Measurements from ENCODE around the gene IL36B. TPM values are rescaled to one million over a fixed set of nuclear protein-coding genes. Genes with fewer than 3 reads are reported as not detected.

Gene IL36B
- total RNA-seq, 1 donor from 2014 or later = not detected

DNA sequence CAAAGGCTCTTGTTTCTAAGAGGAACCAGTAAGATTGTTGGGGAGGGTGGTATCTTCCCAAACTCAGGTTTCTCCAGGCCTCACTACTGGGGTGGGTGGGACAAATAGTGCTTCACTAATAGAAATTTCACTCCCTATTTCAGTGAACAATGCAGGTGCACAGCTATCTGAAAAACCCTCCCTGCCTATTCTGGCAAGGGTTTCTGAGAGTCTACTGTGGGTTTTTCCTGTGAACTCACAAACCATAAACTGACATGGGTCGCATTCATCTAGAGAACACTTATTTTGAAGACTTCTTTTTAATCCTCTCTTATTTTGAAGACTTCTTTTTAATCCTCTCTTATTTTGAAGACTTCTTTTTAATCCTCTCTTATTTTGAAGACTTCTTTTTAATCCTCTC is 43.0 kb downstream of the IL36B start:
- DNase-seq (ENCODE audit: low spot score in 2 of 2) = no peak
- no peak overlapping the region for H3K4me3 ChIP-seq
- H3K4me1 ChIP-seq = no peaks in the 10 kb centered on the region
- TF ChIP-seq, protein P1, sequence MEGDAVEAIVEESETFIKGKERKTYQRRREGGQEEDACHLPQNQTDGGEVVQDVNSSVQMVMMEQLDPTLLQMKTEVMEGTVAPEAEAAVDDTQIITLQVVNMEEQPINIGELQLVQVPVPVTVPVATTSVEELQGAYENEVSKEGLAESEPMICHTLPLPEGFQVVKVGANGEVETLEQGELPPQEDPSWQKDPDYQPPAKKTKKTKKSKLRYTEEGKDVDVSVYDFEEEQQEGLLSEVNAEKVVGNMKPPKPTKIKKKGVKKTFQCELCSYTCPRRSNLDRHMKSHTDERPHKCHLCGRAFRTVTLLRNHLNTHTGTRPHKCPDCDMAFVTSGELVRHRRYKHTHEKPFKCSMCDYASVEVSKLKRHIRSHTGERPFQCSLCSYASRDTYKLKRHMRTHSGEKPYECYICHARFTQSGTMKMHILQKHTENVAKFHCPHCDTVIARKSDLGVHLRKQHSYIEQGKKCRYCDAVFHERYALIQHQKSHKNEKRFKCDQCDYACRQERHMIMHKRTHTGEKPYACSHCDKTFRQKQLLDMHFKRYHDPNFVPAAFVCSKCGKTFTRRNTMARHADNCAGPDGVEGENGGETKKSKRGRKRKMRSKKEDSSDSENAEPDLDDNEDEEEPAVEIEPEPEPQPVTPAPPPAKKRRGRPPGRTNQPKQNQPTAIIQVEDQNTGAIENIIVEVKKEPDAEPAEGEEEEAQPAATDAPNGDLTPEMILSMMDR (IDR thresholded peaks at IDR 0.05) = no peak
- no peak overlapping the region for H3K27ac ChIP-seq
- H3K36me3 ChIP-seq = no peaks in the 10 kb centered on the region
- H3K27me3 ChIP-seq = no peaks in the 10 kb centered on the region
- H3K9me3 ChIP-seq = no peaks in the 10 kb centered on the region
- intact Hi-C loops (cut with DNase I) = no loop called here

DNA sequence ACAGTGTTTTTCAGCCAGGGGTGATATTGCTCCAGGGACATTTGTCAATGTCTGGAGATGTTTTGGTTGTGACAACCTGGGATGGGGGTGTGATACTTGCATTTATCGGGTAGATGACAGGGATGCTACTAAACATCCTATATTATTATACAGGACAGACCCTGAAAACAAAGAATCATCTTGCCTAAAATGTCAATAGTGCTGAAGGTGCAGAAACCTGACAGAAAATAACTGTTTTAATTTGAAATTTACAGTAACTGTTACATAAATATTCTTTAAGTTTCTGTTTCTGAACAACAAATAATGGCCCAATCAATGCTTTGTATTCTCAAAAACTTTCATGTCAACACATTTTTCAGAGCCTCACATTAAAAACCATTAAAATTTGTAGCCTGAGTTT is 45.4 kb downstream of the IL36B start:
- intact Hi-C loops (cut with DNase I) = no loop called here
- no peaks in the 10 kb centered on the region for H3K27me3 ChIP-seq
- TF ChIP-seq, protein P1 (IDR thresholded peaks at IDR 0.05) = no peak
- H3K27ac ChIP-seq = no peak overlapping the region
- DNase-seq (ENCODE audit: low spot score in 2 of 2) = no peak
- H3K4me1 ChIP-seq = no peaks in the 10 kb centered on the region
- H3K4me3 ChIP-seq = no peak overlapping the region
- no peaks in the 10 kb centered on the region for H3K36me3 ChIP-seq
- no peaks in the 10 kb centered on the region for H3K9me3 ChIP-seq

DNA sequence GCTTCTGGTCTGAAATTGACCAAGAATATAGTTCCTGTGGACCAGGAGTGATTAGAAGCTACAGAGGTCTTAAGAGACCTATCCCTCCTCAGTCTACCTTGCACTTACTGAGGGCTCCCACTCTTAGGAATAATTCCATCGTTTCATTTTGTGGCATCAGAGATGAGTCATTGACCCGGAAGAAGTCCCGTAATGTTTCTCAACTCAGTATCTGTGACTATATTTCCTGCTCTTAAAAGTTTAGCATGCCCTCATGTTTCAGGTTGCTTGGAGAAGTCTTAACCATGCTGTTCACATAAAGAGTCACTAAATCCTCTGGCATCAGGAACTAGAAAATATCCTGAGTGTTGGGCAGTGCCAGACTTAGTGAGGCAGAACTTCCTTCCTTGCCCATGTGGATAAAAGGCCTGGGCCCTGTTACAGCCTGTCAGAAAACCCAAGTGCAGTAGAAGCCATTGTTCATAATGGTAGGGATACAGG is 47.6 kb downstream of the IL36B start, which contains the start of gene IL36A:
TSS of gene IL36A (plus strand) at position 430 of the 480 bp plus-strand sequence. CDS start 413 bp downstream, outside the sequence.
- intact Hi-C loops (cut with DNase I) = no loop called here

DNA sequence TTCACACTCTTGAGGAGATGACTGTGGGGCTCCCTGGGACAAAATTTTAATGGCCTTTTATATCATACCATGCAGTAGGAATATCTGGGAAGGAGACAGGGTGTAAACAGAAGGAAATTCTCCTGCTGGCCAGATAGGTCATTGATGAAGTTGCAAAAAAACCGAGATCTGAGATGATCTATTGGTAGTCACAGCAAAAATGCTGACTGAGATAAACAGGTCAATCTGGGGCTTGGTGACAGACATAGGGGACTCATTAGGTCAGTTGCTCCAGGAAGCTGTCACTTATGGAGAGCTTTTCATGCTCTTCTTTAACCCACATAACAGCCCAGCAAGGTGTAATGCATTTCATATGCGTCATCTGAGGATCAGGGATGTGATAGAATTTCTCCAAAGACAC is 50.0 kb downstream of the IL36B start:
- no peaks in the 10 kb centered on the region for H3K36me3 ChIP-seq
- TF ChIP-seq, protein P1 (IDR thresholded peaks at IDR 0.05) = no peak
- H3K27ac ChIP-seq = no peak overlapping the region
- no peaks in the 10 kb centered on the region for H3K4me1 ChIP-seq
- no peak for DNase-seq (ENCODE audit: low spot score in 2 of 2)
- H3K9me3 ChIP-seq = no peaks in the 10 kb centered on the region
- H3K4me3 ChIP-seq = no peak overlapping the region
- intact Hi-C loops (cut with DNase I) = no loop called here
- no peaks in the 10 kb centered on the region for H3K27me3 ChIP-seq

More for the DNA sequence above, 47.6 kb downstream of the IL36B start, which contains the start of gene IL36A:
- DNase-seq (ENCODE audit: low spot score in 2 of 2) = no peak
- Histone ChIP-seq H3K9me3 (no peaks in the 10 kb centered on the region), H3K4me1 (no peaks in the 10 kb centered on the region), H3K36me3 (no peaks in the 10 kb centered on the region), H3K4me3 (no peak within 1 kb of the TSS), H3K27ac (no peak within 1 kb of the TSS), H3K27me3 (no peaks in the 10 kb centered on the region)
- TF ChIP-seq, protein P1 (IDR thresholded peaks at IDR 0.05) = no peak

DNA sequence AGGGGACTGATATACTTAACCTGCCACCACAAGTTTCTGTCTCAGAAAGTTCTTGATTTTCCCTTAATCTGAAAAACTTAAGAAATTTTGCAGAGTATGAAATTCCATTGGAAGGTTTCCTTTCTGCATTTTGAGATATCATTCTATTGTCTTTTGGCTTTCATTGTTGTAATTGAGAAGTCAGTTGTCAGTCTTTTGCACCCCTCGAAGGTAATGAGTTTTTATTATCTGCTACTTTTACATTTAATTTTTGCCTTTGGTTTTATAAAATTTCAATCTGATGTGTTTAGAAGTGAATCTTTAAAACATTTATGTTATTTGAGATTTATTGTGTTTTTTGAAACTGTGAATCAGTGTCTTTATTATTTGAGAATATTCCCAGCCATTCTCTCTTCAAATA is 52.2 kb downstream of the IL36B start:
- H3K36me3 ChIP-seq = no peaks in the 10 kb centered on the region
- no peaks in the 10 kb centered on the region for H3K9me3 ChIP-seq
- no peak for DNase-seq (ENCODE audit: low spot score in 2 of 2)
- H3K4me3 ChIP-seq = no peak overlapping the region
- no peaks in the 10 kb centered on the region for H3K4me1 ChIP-seq
- H3K27me3 ChIP-seq = no peaks in the 10 kb centered on the region
- TF ChIP-seq, protein P1 (IDR thresholded peaks at IDR 0.05) = no peak
- no peak overlapping the region for H3K27ac ChIP-seq
- intact Hi-C loops (cut with DNase I) = no loop called here

DNA sequence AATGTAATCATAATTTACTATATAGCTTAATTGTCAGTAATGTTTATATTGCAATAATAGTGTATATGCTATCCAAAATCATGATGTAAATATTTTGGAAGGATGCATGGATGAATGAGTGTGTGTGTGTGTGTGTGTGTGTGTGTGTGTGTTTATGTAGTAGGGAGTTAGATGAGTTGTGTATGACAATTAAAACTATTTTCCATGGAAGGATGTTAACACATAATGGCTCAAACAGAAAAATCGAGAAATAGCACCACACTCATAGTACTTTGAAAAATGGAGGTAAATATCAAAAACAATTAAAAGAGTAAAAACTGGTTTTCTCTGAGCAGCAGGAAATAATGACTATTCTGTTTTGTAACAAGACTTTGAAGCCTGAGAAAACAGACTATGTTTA is 55.5 kb downstream of the IL36B start:
- no peaks in the 10 kb centered on the region for H3K4me1 ChIP-seq
- H3K27me3 ChIP-seq = no peaks in the 10 kb centered on the region
- no peak overlapping the region for H3K4me3 ChIP-seq
- TF ChIP-seq, protein P1 (IDR thresholded peaks at IDR 0.05) = no peak
- no peak for DNase-seq (ENCODE audit: low spot score in 2 of 2)
- peaks cover 0 to under 1% of the 10 kb centered on the region in 2 donors for H3K9me3 ChIP-seq
- intact Hi-C loops (cut with DNase I) = no loop called here
- H3K36me3 ChIP-seq = no peaks in the 10 kb centered on the region
- H3K27ac ChIP-seq = no peak overlapping the region
